SJSA1 (cell line): ENCODE data around the gene PAPOLB. TPM values are rescaled to one million over a fixed set of nuclear protein-coding genes. Genes with fewer than 3 reads are reported as not detected.
A peak's percentile ranks its signal among the peaks of the same experiment; 100 is the strongest.

Experiments used
- DNase-seq, 2 experiments: peaks; one replicate each; pipeline ENCODE4 v3.0.0-alpha.2; 2015 to 2020; ENCODE audit warnings: low spot score in 2 of 2, low read depth in 1 of 2
- H3K27ac ChIP-seq: fragments of 250-450 bp; sonication (Bioruptor Pico); 2 replicates; pipeline ENCODE4 v1.5.1; 2020; ENCODE audit warnings: mild to moderate bottlenecking, moderate library complexity
- H3K27me3 ChIP-seq: fragments of 250-450 bp; sonication (Bioruptor Pico); replicated peaks from 2 replicates; pipeline ENCODE4 v1.5.1; 2020; ENCODE audit warnings: mild to moderate bottlenecking, moderate library complexity
- H3K36me3 ChIP-seq: fragments of 250-450 bp; sonication (Bioruptor Pico); 2 replicates; pipeline ENCODE4 v1.5.1; 2020; ENCODE audit warnings: mild to moderate bottlenecking
- H3K4me1 ChIP-seq: fragments of 250-450 bp; sonication (Bioruptor Pico); replicated peaks from 2 replicates; pipeline ENCODE4 v1.6.1; 2021; ENCODE audit warnings: mild to moderate bottlenecking
- H3K4me3 ChIP-seq: fragments of 250-450 bp; sonication (Bioruptor Pico); 2 replicates; pipeline ENCODE4 v1.5.1; 2020; ENCODE audit warnings: mild to moderate bottlenecking
- H3K9me3 ChIP-seq: fragments of 250-450 bp; sonication (Bioruptor Pico); replicated peaks from 2 replicates; pipeline ENCODE4 v1.5.1; 2020; ENCODE audit warnings: mild to moderate bottlenecking
- total RNA-seq: library from RNA; depleted of rRNA; stranded (reverse); fragments of >200 nt; shearing (Covaris generic); gene quantifications from 2 replicates; pipeline ENCODE4 v1.2.3, GENCODE V29; 2014

PAPOLB gene
- total RNA-seq, 1 experiment from 2014 or later = not detected

- H3K36me3 ChIP-seq = no peaks in the 10 kb centered on the region
- no peak overlapping the region for H3K27ac ChIP-seq
- H3K4me3 ChIP-seq = no peak overlapping the region
- H3K27me3 ChIP-seq = peaks cover 57% of the 10 kb centered on the region
- DNase-seq = no peak
- peaks cover 3% of the 10 kb centered on the region; the same call in 1 of the 2 replicates for H3K9me3 ChIP-seq
- peaks cover 10% of the 10 kb centered on the region for H3K4me1 ChIP-seq
Measured at GRCh38 chr7:4884164-4884563, 22.3 kb upstream of the PAPOLB start.

DNA sequence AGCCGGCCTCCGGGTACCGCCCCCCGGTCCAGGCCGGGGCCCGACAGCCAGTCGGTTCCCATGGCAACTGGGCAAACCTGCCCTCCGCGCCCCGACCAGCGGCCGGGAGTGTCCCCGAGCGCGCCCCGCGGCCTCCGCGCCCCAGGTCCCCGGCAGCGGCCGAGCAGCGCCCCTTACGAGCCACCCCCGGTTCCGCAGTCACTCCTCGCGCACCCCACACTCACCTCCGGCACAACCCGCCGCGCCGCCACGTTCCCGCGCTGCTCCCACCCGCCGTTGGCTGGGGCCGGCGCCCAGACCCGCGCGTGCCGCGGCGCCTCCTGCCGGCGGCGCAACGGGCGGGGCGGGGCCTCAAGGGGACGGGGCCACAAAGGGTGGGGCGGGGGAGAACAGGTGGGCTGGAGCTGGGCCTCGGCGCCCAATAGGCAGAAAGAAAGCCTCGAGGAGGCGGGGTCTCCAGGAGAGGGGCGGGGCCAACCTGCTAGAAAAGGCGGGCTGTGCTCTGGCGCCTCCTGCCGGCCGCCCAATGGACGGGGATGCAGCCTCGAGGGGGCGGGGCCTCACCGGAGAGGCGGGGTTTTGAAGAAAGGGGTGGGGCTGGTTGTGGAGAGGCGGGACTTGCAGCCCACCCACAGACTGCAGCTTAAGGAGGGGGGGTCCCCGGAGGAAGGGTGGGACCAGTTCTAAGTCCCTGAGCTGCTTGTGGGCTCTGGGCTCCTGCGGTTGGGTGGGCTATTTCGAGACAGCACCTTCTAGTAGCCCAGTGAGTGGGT, 21.7 kb upstream of the PAPOLB start, which contains the start of gene RADIL:
Gene RADIL (minus strand): TSS at position 345 of the 773 bp plus-strand sequence. CDS start 5,577 bp downstream, outside the sequence.
- H3K36me3 ChIP-seq = no peaks in the 10 kb centered on the region
- H3K27ac ChIP-seq = no peak within 1 kb of the TSS
- H3K9me3 ChIP-seq = peaks cover 3% of the 10 kb centered on the region; the same call in 1 of the 2 replicates
- peak within 1 kb of the TSS; percentile 35 for H3K4me3 ChIP-seq
- peak; percentile 62 to 86 for DNase-seq
- peaks cover 10% of the 10 kb centered on the region for H3K4me1 ChIP-seq
- peaks cover 56% of the 10 kb centered on the region for H3K27me3 ChIP-seq

DNA sequence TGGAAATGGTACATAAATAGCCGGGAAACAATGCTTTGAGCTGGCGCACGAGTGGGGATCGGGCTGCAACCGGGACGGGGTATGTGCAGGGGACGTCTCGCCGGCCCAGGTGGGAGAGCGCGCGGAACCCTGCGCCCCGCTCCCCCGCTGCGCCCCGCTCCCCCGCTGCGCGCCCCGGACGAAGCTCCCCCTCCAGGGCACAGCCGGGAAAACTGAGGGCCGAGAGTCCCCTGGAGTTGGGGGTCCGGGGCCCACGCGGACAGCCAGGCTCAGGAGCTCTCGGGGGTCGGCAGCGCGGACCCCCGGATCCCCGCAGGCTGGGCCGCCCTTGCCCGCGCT, 21.2 kb upstream of the PAPOLB start:
- Histone ChIP-seq H3K9me3 (peaks cover 3% of the 10 kb centered on the region; the same call in 1 of the 2 replicates), H3K27me3 (peaks cover 51% of the 10 kb centered on the region), H3K36me3 (no peaks in the 10 kb centered on the region), H3K4me3 (peak overlapping the region; percentile 35), H3K4me1 (peaks cover 10% of the 10 kb centered on the region), H3K27ac (no peak overlapping the region)
- DNase-seq = no peak

GRCh38 chr7:4882169-4883032, 20.6 kb upstream of the PAPOLB start:
- Histone ChIP-seq H3K27ac (no peak overlapping the region), H3K36me3 (no peaks in the 10 kb centered on the region), H3K9me3 (peaks cover 3% of the 10 kb centered on the region; the same call in 1 of the 2 replicates), H3K4me1 (peaks cover 10% of the 10 kb centered on the region), H3K4me3 (no peak overlapping the region), H3K27me3 (peaks cover 51% of the 10 kb centered on the region)
- peak in 1 of 2 experiments; percentile 11 for DNase-seq

GRCh38 chr7:4880218-4880617, 18.4 kb upstream of the PAPOLB start:
- H3K9me3 ChIP-seq = peaks cover 5% of the 10 kb centered on the region; the same call in 1 of the 2 replicates
- H3K27me3 ChIP-seq = peaks cover 44% of the 10 kb centered on the region
- no peaks in the 10 kb centered on the region for H3K36me3 ChIP-seq
- H3K4me3 ChIP-seq = no peak overlapping the region
- DNase-seq = no peak
- no peak overlapping the region for H3K27ac ChIP-seq
- peaks cover 10% of the 10 kb centered on the region for H3K4me1 ChIP-seq

- Histone ChIP-seq H3K4me3 (no peak overlapping the region), H3K27ac (no peak overlapping the region), H3K9me3 (peaks cover 5% of the 10 kb centered on the region; the same call in 1 of the 2 replicates), H3K4me1 (peaks cover 10% of the 10 kb centered on the region), H3K27me3 (peaks cover 40% of the 10 kb centered on the region), H3K36me3 (no peaks in the 10 kb centered on the region)
- DNase-seq = no peak
Measured at GRCh38 chr7:4879396-4880081, 17.7 kb upstream of the PAPOLB start.

DNA sequence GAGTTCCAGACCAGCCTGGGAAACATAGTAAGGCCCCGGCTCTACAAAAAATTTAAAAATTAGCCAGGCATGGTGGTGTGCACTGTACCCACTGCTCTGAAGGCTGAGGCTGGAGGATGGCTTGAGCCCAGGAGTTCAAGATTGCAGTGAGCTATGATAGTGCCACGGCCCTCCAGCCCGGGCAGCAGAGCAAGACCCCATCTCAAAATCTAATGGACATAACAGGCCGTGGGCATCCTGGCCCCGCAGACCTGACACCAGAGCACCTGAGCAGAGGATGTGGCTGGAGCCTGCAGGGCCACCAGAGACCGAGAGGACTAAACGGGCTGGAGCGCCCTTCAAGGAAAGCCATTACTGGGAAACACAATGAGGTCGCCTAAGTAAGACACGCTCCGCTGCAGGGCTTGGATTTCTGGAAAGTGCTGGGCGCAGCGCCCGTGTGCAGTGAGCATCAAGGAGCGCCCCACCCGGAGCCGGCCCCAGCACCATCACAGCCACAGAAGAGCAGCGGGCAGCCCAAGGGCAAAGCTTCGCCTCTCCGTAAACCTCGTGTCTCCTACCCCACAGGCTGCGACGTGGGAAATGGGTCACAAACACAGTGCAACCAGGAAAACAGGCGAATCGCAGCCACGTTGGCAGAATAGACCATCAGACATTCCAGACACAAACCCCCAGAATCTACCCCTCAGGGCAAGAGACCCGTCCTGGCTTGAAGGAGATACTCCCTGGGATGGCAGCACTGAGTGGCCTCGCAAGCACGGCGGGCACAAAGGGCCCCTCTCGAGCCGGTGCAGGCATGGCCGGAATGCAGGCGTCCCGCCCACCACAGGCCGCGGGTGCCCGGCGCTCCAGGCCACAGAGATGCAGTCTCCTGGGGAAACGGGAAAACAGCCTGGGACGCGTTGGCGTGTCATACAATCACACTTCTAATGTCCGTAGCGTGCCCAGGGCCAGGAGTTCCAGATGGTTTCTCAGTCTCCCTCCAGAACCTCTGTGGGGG, 16.8 kb upstream of the PAPOLB start:
- no peak for DNase-seq
- H3K4me3 ChIP-seq = no peak overlapping the region

GRCh38 chr7:4876586-4876985, 14.8 kb upstream of the PAPOLB start:
- Histone ChIP-seq H3K27ac (no peak overlapping the region), H3K4me3 (no peak overlapping the region), H3K9me3 (0 out of 2 replicates have a peak, but pooled peaks cover 2% of the 10 kb centered on the region), H3K27me3 (peaks cover 13% of the 10 kb centered on the region), H3K36me3 (no peaks in the 10 kb centered on the region), H3K4me1 (no peaks in the 10 kb centered on the region)
- DNase-seq = no peak

More for the DNA sequence above, 16.8 kb upstream of the PAPOLB start:
- H3K4me1 ChIP-seq = peaks cover 9% of the 10 kb centered on the region
- H3K9me3 ChIP-seq = peaks cover 5% of the 10 kb centered on the region; the same call in 1 of the 2 replicates
- no peaks in the 10 kb centered on the region for H3K36me3 ChIP-seq
- no peak overlapping the region for H3K27ac ChIP-seq
- peaks cover 31% of the 10 kb centered on the region for H3K27me3 ChIP-seq

DNA sequence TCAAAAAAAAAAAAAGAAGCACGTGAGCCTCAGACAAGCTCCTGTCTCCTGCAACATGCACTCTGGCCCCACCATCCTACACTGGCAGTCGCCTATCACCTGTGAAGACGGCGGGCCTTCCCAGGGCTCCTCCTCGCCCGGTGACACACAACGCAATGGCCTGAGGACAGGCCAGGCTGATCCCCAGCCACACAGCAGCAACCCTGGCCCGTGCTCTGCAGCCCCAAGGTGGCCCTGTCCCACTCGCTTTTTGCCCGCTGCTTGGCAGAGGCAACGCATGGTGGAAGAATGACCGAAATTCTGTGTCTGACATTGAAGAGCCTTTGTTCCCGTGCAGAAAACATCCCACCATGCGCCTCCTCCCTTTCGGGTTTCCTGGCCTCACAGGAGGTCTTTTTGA, 13.6 kb upstream of the PAPOLB start:
- no peaks in the 10 kb centered on the region for H3K4me1 ChIP-seq
- peaks cover 20% of the 10 kb centered on the region for H3K27me3 ChIP-seq
- DNase-seq = no peak
- H3K36me3 ChIP-seq = no peaks in the 10 kb centered on the region
- H3K4me3 ChIP-seq = no peak overlapping the region
- H3K27ac ChIP-seq = no peak overlapping the region
- H3K9me3 ChIP-seq = 0 out of 2 replicates have a peak, but pooled peaks cover 2% of the 10 kb centered on the region

DNA sequence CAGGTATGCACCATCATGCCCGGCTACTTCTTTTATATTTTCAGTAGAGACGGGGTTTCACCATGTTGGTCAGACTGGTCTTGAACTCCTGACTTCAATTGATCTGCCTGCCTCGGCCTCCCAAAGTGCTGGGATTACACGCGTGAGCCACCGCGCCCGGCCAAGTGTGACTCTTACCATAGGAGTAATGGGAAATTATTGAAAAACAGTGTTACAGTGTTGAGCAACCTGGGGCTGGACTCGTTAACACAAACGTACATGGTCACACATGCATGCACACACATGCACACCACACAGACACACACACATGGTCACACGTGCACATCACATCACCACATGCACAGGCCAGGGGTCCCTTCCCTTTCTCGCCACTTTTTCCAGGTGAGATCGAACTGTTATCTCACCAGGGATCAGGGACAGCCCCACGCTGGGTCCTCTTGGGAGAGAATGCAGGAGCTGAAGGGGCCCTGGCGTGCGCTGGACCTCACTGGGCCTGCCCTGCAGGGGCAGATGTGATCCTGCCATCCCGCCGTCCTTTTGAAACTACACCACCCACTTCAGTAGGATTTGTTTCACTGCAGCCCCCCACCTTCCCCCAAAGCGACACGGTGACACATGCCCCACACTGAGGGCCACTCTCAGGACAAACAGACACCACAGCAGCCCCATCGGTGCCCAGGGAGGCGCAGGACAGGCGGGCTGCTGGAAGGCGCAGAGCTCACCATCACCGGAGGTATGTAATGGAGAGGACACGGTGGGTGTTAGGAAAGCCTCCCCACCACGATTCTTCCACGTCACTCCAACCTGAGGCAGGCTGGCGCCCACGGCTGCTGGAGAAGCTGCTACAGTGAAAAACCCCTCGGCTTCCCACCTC, 11.5 kb upstream of the PAPOLB start:
- no peaks in the 10 kb centered on the region for H3K36me3 ChIP-seq
- H3K4me3 ChIP-seq = no peak overlapping the region
- no peaks in the 10 kb centered on the region for H3K4me1 ChIP-seq
- H3K9me3 ChIP-seq = 0 out of 2 replicates have a peak, but pooled peaks cover 2% of the 10 kb centered on the region
- no peak for DNase-seq
- peaks cover 13% of the 10 kb centered on the region for H3K27me3 ChIP-seq
- no peak overlapping the region for H3K27ac ChIP-seq

GRCh38 chr7:4871930-4872675, 10.3 kb upstream of the PAPOLB start:
- Histone ChIP-seq H3K36me3 (no peaks in the 10 kb centered on the region), H3K27me3 (peaks cover 13% of the 10 kb centered on the region), H3K4me3 (no peak overlapping the region), H3K9me3 (0 out of 2 replicates have a peak, but pooled peaks cover 2% of the 10 kb centered on the region), H3K4me1 (no peaks in the 10 kb centered on the region), H3K27ac (no peak overlapping the region)
- DNase-seq = no peak
